ENCODE results near the gene NDOR1.

The NDOR1 gene

GRCh38 chr9:137220317-137221094 lies 15.0 kb downstream of the NDOR1 start:
- DNase-seq (ENCODE audit: low read depth in 2 of 2): no peak

GRCh38 chr9:137221095-137221505 lies 15.6 kb downstream of the NDOR1 start:
- DNase-seq (ENCODE audit: low read depth in 2 of 2): no peak

- DNase-seq (ENCODE audit: low read depth in 2 of 2): no peak
Observed at GRCh38 chr9:137221506-137222111, 16.1 kb downstream of the NDOR1 start.

- no peak for DNase-seq (ENCODE audit: low read depth in 2 of 2)
Observed at GRCh38 chr9:137222190-137223077, 16.9 kb downstream of the NDOR1 start, which contains the start of gene RNF208. Gene RNF208, minus strand, starts transcription at chr9:137222240. Its CDS starts 1,028 bp downstream, at chr9:137221212.

- peak; percentile 98 to 99 for DNase-seq (ENCODE audit: low read depth in 2 of 2)
Observed at GRCh38 chr9:137223078-137223970, 17.8 kb downstream of the NDOR1 start.

GRCh38 chr9:137224830-137225694 lies 19.6 kb downstream of the NDOR1 start, which contains the start of gene CYSRT1:
Gene CYSRT1, plus strand, starts transcription at chr9:137225174. Its CDS starts 448 bp downstream, at chr9:137225622.
- no peak for DNase-seq (ENCODE audit: low read depth in 2 of 2)

GRCh38 chr9:137225699-137226331 lies 20.3 kb downstream of the NDOR1 start:
- no peak for DNase-seq (ENCODE audit: low read depth in 2 of 2)

- no peak for DNase-seq (ENCODE audit: low read depth in 2 of 2)
Observed at GRCh38 chr9:137226338-137227053, 21.0 kb downstream of the NDOR1 start.

GRCh38 chr9:137227054-137227852 lies 21.8 kb downstream of the NDOR1 start, which contains the start of gene RNF224:
Gene RNF224, plus strand, starts transcription at chr9:137227502. Its CDS starts 834 bp downstream, at chr9:137228336.
- peak; percentile 59 to 70 for DNase-seq (ENCODE audit: low read depth in 2 of 2)

GRCh38 chr9:137227853-137228505 lies 22.5 kb downstream of the NDOR1 start:
- no peak for DNase-seq (ENCODE audit: low read depth in 2 of 2)

GRCh38 chr9:137228506-137228967 lies 23.0 kb downstream of the NDOR1 start:
- DNase-seq (ENCODE audit: low read depth in 2 of 2): no peak

- DNase-seq (ENCODE audit: low read depth in 2 of 2): no peak
Observed at GRCh38 chr9:137228968-137229896, 23.7 kb downstream of the NDOR1 start.

- no peak for DNase-seq (ENCODE audit: low read depth in 2 of 2)
Observed at GRCh38 chr9:137229903-137230704, 24.6 kb downstream of the NDOR1 start.

GRCh38 chr9:137230705-137231371 lies 25.3 kb downstream of the NDOR1 start, which contains the start of gene SLC34A3:
Gene SLC34A3, plus strand, starts transcription at chr9:137230901. Its CDS starts 802 bp downstream, at chr9:137231703.
- DNase-seq (ENCODE audit: low read depth in 2 of 2): no peak

Data from stimulated activated CD4-positive, alpha-beta T cell treated with anti-CD3 and anti-CD28 coated beads, Interleukin-1b, Interleukin-23, amount 100 ng/mL, for 1 hour (primary cell).